HCT116 (cell line): ENCODE measurements around the gene TYW3.
"Not testable (repeated sequence)": the region's sequence is repeated elsewhere in the genome, so short reads cannot be mapped to it uniquely, and the experiment has no call there.

Experiments
- EZH2 ChIP-seq: fragments of 200-600 bp; sonication (generic); IDR thresholded peaks from 2 replicates; pipeline ENCODE4 v1.6.1; 2017; ENCODE audit warnings: antibody characterized with exemption, mixed run types
- POLR2A ChIP-seq: IDR thresholded peaks from 2 replicates; pipeline ENCODE4 v1.7.0; 2011; ENCODE audit warnings: borderline replicate concordance; ENCODE audit not compliant: insufficient read depth, insufficient read length; ENCODE audit errors: extremely low read depth
- POLR2AphosphoS5 ChIP-seq: IDR thresholded peaks from 2 replicates; pipeline ENCODE4 v1.6.1; 2011; ENCODE audit warnings: mild to moderate bottlenecking, low read depth, low read length, moderate library complexity
- REST ChIP-seq: IDR thresholded peaks from 2 replicates; pipeline ENCODE4 v1.6.1; 2012; ENCODE audit warnings: low read depth
- YY1 ChIP-seq: IDR thresholded peaks from 2 replicates; pipeline ENCODE4 v1.6.1; 2011; ENCODE audit warnings: low read length, low read depth, moderate library complexity, mild to moderate bottlenecking; ENCODE audit not compliant: insufficient replicate concordance; ENCODE audit errors: extremely low read depth
- ZNF274 ChIP-seq: fragments of 200-500 bp; sonication (Bioruptor generic); IDR thresholded peaks from 2 replicates; pipeline ENCODE4 v1.6.1; 2014; ENCODE audit warnings: mild to moderate bottlenecking, low read depth, low read length, inconsistent platforms

- TF ChIP-seq POLR2AphosphoS5, EZH2, POLR2A, REST, ZNF274, YY1: not testable (repeated sequence)
Observed at GRCh38 chr1:74745247-74745646, 12.3 kb downstream of the TYW3 start.
